CD4-positive, alpha-beta memory T cell (primary cell): ENCODE measurements around the gene ERICH6. TPM values are rescaled to one million over a fixed set of nuclear protein-coding genes. Genes with fewer than 3 reads are reported as not detected.
A peak's percentile ranks its signal among the peaks of the same experiment; 100 is the strongest.

Experiments used
- CTCF ChIA-PET: fragments of 350-600 bp; sonication (Branson Sonifier 250); formaldehyde crosslinking; loops from one replicate; lab custom pipeline; 2021; ENCODE audit warnings: inconsistent platforms; ENCODE audit not compliant: partially characterized antibody; lab: Charles Lee
- POLR2A ChIA-PET: fragments of 350-600 bp; sonication (Branson Sonifier 250); formaldehyde crosslinking; loops from one replicate; lab custom pipeline; 2021; ENCODE audit not compliant: partially characterized antibody; lab: Charles Lee
- DNase-seq, 5 donors: peaks; one replicate each; pipeline versions ENCODE4 v3.0.0 to v3.0.0-alpha.2; 2020 to 2022; ENCODE audit warnings: mixed read lengths in 1 of 5
- H3K27ac ChIP-seq: one replicate; pipeline ENCODE4 v1.7.0; 2013; ENCODE audit warnings: low read depth, low read length
- H3K27me3 ChIP-seq: 2 replicates; pipeline ENCODE4 v1.7.0; 2013; ENCODE audit warnings: mild to moderate bottlenecking, low read length, moderate library complexity; ENCODE audit not compliant: insufficient read depth
- H3K36me3 ChIP-seq: 2 replicates; pipeline ENCODE4 v1.7.0; 2013; ENCODE audit warnings: mild to moderate bottlenecking, low read length, moderate library complexity; ENCODE audit not compliant: insufficient read depth
- H3K4me1 ChIP-seq: 2 replicates; pipeline ENCODE4 v1.7.0; 2013; ENCODE audit warnings: mild to moderate bottlenecking, low read length, moderate library complexity; ENCODE audit not compliant: insufficient read depth
- H3K4me3 ChIP-seq, 2 donors: one replicate each; pipeline ENCODE4 v1.7.0; 2013; ENCODE audit warnings: low read length in 2 of 2, mild to moderate bottlenecking in 1 of 2
- H3K9me3 ChIP-seq, 2 donors: one replicate each; pipeline ENCODE4 v1.7.0; 2013; ENCODE audit warnings: low read length in 2 of 2, control low read depth in 1 of 2; ENCODE audit not compliant: control insufficient read depth in 1 of 2
- H3K27ac Mint-ChIP-seq, 7 donors: one replicate each; pipeline ENCODE4 v1.8.0; 2020 to 2021; ENCODE audit warnings: mixed read lengths in 7 of 7, mild to moderate bottlenecking in 6 of 7, inconsistent platforms in 3 of 7, moderate library complexity in 3 of 7
- H3K27me3 Mint-ChIP-seq, 2 donors: one replicate each; pipeline ENCODE4 v1.8.0; 2020 to 2021; ENCODE audit warnings: mixed read lengths in 2 of 2
- H3K36me3 Mint-ChIP-seq, 2 donors: one replicate each; pipeline ENCODE4 v1.8.0; 2020 to 2021; ENCODE audit warnings: mixed read lengths in 2 of 2, inconsistent platforms in 1 of 2, mild to moderate bottlenecking in 1 of 2
- H3K4me1 Mint-ChIP-seq, 4 donors: one replicate each; pipeline ENCODE4 v1.8.0; 2020 to 2021; ENCODE audit warnings: mixed read lengths in 4 of 4, mild to moderate bottlenecking in 1 of 4
- H3K4me3 Mint-ChIP-seq, 8 donors: one replicate each; pipeline ENCODE4 v1.8.0; 2020 to 2021; ENCODE audit warnings: mixed read lengths in 8 of 8, mild to moderate bottlenecking in 7 of 8, moderate library complexity in 6 of 8, inconsistent platforms in 3 of 8
- H3K9me3 Mint-ChIP-seq, 8 donors: one replicate each; pipeline ENCODE4 v1.8.0; 2020 to 2021; ENCODE audit warnings: mixed read lengths in 8 of 8, mild to moderate bottlenecking in 5 of 8, inconsistent platforms in 3 of 8, moderate library complexity in 1 of 8
- intact Hi-C: fragments of 100-400 bp; cut with micrococcal nuclease; formaldehyde crosslinking; loops from one replicate; pipeline ENCODE4 v1.15.1; 2023
- polyA plus RNA-seq, 2 donors: library from polyadenylated mRNA; unstranded; fragments of 300-500 nt; fragmentation: Illumina TruSeq; gene quantifications; one replicate each; pipeline ENCODE4 v1.2.3, GENCODE V29; 2021
- total RNA-seq, 2 experiments: library from RNA; stranded (reverse); gene quantifications; one replicate each; pipeline ENCODE4 v1.2.3, GENCODE V29; 2021

Gene ERICH6
- total and polyA plus RNA-seq, 4 experiments from 2014 or later: 0.75 TPM; not detected in 3

GRCh38 chr3:150737874-150738679 is 34.4 kb upstream of the ERICH6 start:
- Mint-ChIP-seq H3K4me1 (peaks cover 29 to 60% (median 45%) of the 10 kb centered on the region in 4 donors), H3K4me3 (no peak overlapping the region), H3K36me3 (peaks cover 18 to 22% of the 10 kb centered on the region in 2 donors), H3K27me3 (no peaks in the 10 kb centered on the region), H3K27ac (peak overlapping the region in 5 of 7 donors; percentile 1 to 89 (median 36)), H3K9me3 (peaks cover 0 to 2% (median 0%) of the 10 kb centered on the region in 8 donors)
- ChIA-PET CTCF (interaction anchor here (1.0 to 1.6 kb wide), 3 partner anchors 16 to 50 kb away, joined by 3 to 6 read pairs (median 5); no protein-coding TSS in a partner anchor), POLR2A (interaction anchor here (0.7 to 1.1 kb wide), 2 partner anchors 13 to 25 kb away, joined by 3 to 7 read pairs; partner anchors contain the start of gene SIAH2)
- no peaks in the 10 kb centered on the region for H3K9me3 ChIP-seq
- peaks cover 47% of the 10 kb centered on the region for H3K4me1 ChIP-seq
- H3K4me3 ChIP-seq: no peak overlapping the region
- peak in 1 of 5 donors; percentile 43 for DNase-seq
- peaks cover 20% of the 10 kb centered on the region for H3K36me3 ChIP-seq
- H3K27me3 ChIP-seq: no peaks in the 10 kb centered on the region
- intact Hi-C loops: no loop called here
- H3K27ac ChIP-seq: no peak overlapping the region

GRCh38 chr3:150736903-150737832 is 33.4 kb upstream of the ERICH6 start:
- POLR2A ChIA-PET: interaction anchor here (0.7 to 1.7 kb wide), 2 partner anchors 14 to 26 kb away, joined by 3 to 5 read pairs; partner anchors contain the start of gene SIAH2
- Mint-ChIP-seq H3K36me3 (peaks cover 11 to 16% of the 10 kb centered on the region in 2 donors), H3K4me3 (no peak overlapping the region), H3K4me1 (peaks cover 23 to 50% (median 39%) of the 10 kb centered on the region in 4 donors), H3K9me3 (peaks cover 0 to 2% (median 0%) of the 10 kb centered on the region in 8 donors), H3K27ac (peak overlapping the region in 5 of 7 donors; percentile 1 to 89 (median 47)), H3K27me3 (no peaks in the 10 kb centered on the region)
- H3K27me3 ChIP-seq: no peaks in the 10 kb centered on the region
- intact Hi-C loops: no loop called here
- no peak overlapping the region for H3K4me3 ChIP-seq
- peak in 3 of 5 donors; percentile 10 to 59 (median 25) for DNase-seq
- H3K36me3 ChIP-seq: peaks cover 11% of the 10 kb centered on the region
- CTCF ChIA-PET: interaction anchor here (1.0 to 1.6 kb wide), 2 partner anchors 15 to 51 kb away, joined by 3 to 6 read pairs; no protein-coding TSS in a partner anchor
- no peak overlapping the region for H3K27ac ChIP-seq
- H3K9me3 ChIP-seq: no peaks in the 10 kb centered on the region
- H3K4me1 ChIP-seq: peaks cover 41% of the 10 kb centered on the region

GRCh38 chr3:150736316-150736719 is 32.6 kb upstream of the ERICH6 start:
- CTCF ChIA-PET: interaction anchor here (1.7 kb wide), 1 partner anchor 15 kb away, joined by 7 read pairs; no protein-coding TSS in a partner anchor
- Mint-ChIP-seq H3K27me3 (no peaks in the 10 kb centered on the region), H3K4me1 (peaks cover 22 to 43% (median 35%) of the 10 kb centered on the region in 4 donors), H3K36me3 (peaks cover 7% of the 10 kb centered on the region in 2 donors), H3K9me3 (peaks cover 0 to 2% (median 0%) of the 10 kb centered on the region in 8 donors), H3K4me3 (no peak overlapping the region), H3K27ac (peak overlapping the region in 1 of 7 donors; percentile 1)
- Histone ChIP-seq H3K27me3 (no peaks in the 10 kb centered on the region), H3K9me3 (no peaks in the 10 kb centered on the region), H3K36me3 (peaks cover 3% of the 10 kb centered on the region), H3K4me1 (peaks cover 36% of the 10 kb centered on the region), H3K27ac (no peak overlapping the region), H3K4me3 (no peak overlapping the region)
- DNase-seq: no peak
- intact Hi-C loops: no loop called here
- POLR2A ChIA-PET: interaction anchor here (1.7 kb wide), 1 partner anchor 27 kb away, joined by 5 read pairs; the partner anchor contains the start of gene SIAH2

GRCh38 chr3:150734795-150735119 is 31.0 kb upstream of the ERICH6 start:
- intact Hi-C loops: no loop called here
- H3K9me3 Mint-ChIP-seq: peaks cover 0 to under 1% (median 0%) of the 10 kb centered on the region in 8 donors
- Histone ChIP-seq H3K36me3 (no peaks in the 10 kb centered on the region), H3K27me3 (no peaks in the 10 kb centered on the region), H3K4me3 (no peak overlapping the region), H3K4me1 (peaks cover 21% of the 10 kb centered on the region), H3K27ac (no peak overlapping the region), H3K9me3 (no peaks in the 10 kb centered on the region)
- CTCF ChIA-PET: interaction anchor here (1.1 to 1.7 kb wide), 4 partner anchors 8 to 53 kb away, joined by 3 to 7 read pairs (median 6); no protein-coding TSS in a partner anchor
- H3K27ac Mint-ChIP-seq: no peak overlapping the region
- no peaks in the 10 kb centered on the region for H3K36me3 Mint-ChIP-seq
- H3K4me1 Mint-ChIP-seq: peaks cover 11 to 28% (median 21%) of the 10 kb centered on the region in 4 donors
- H3K27me3 Mint-ChIP-seq: no peaks in the 10 kb centered on the region
- no peak overlapping the region for H3K4me3 Mint-ChIP-seq
- POLR2A ChIA-PET: interaction anchor here (2.2 kb wide), 1 partner anchor 29 kb away, joined by 9 read pairs; the partner anchor contains the start of gene SIAH2
- no peak for DNase-seq

GRCh38 chr3:150733936-150734794 is 30.4 kb upstream of the ERICH6 start:
- no peaks in the 10 kb centered on the region for H3K9me3 Mint-ChIP-seq
- H3K4me1 Mint-ChIP-seq: peaks cover 6 to 22% (median 16%) of the 10 kb centered on the region in 4 donors
- H3K36me3 ChIP-seq: no peaks in the 10 kb centered on the region
- ChIA-PET CTCF (interaction anchor here (1.1 to 1.6 kb wide), 3 partner anchors 9 to 54 kb away, joined by 3 to 6 read pairs (median 5); no protein-coding TSS in a partner anchor), POLR2A (interaction anchor here (2.2 kb wide), 1 partner anchor 30 kb away, joined by 9 read pairs; the partner anchor contains the start of gene SIAH2)
- H3K4me1 ChIP-seq: peaks cover 15% of the 10 kb centered on the region
- no peak overlapping the region for H3K4me3 ChIP-seq
- H3K36me3 Mint-ChIP-seq: no peaks in the 10 kb centered on the region
- no peak for DNase-seq
- no peak overlapping the region for H3K27ac Mint-ChIP-seq
- no peaks in the 10 kb centered on the region for H3K9me3 ChIP-seq
- H3K27ac ChIP-seq: no peak overlapping the region
- H3K27me3 ChIP-seq: no peaks in the 10 kb centered on the region
- H3K4me3 Mint-ChIP-seq: no peak overlapping the region
- H3K27me3 Mint-ChIP-seq: no peaks in the 10 kb centered on the region
- intact Hi-C loops: no loop called here

- Mint-ChIP-seq H3K36me3 (no peaks in the 10 kb centered on the region), H3K27ac (no peak overlapping the region), H3K27me3 (no peaks in the 10 kb centered on the region), H3K4me1 (peaks cover 6 to 16% (median 11%) of the 10 kb centered on the region in 4 donors), H3K9me3 (no peaks in the 10 kb centered on the region), H3K4me3 (no peak overlapping the region)
- DNase-seq: no peak
- Histone ChIP-seq H3K36me3 (no peaks in the 10 kb centered on the region), H3K4me1 (peaks cover 9% of the 10 kb centered on the region), H3K27ac (no peak overlapping the region), H3K4me3 (no peak overlapping the region), H3K9me3 (no peaks in the 10 kb centered on the region), H3K27me3 (no peaks in the 10 kb centered on the region)
- ChIA-PET CTCF (interaction anchor here (1.5 to 1.6 kb wide), 2 partner anchors 10 to 12 kb away, joined by 3 to 6 read pairs; no protein-coding TSS in a partner anchor), POLR2A (interaction anchor here (2.2 kb wide), 1 partner anchor 30 kb away, joined by 9 read pairs; the partner anchor contains the start of gene SIAH2)
- intact Hi-C loops: no loop called here
These were observed 29.7 kb upstream of the ERICH6 start for GRCh38 chr3:150733373-150733935.
